CMK (cell line): Measurements from ENCODE around the gene CCL8.

Source experiments
- DNase-seq: peaks from one replicate; pipeline ENCODE4 v3.0.0-alpha.2; 2010; ENCODE audit warnings: low read depth

CCL8 gene

DNA sequence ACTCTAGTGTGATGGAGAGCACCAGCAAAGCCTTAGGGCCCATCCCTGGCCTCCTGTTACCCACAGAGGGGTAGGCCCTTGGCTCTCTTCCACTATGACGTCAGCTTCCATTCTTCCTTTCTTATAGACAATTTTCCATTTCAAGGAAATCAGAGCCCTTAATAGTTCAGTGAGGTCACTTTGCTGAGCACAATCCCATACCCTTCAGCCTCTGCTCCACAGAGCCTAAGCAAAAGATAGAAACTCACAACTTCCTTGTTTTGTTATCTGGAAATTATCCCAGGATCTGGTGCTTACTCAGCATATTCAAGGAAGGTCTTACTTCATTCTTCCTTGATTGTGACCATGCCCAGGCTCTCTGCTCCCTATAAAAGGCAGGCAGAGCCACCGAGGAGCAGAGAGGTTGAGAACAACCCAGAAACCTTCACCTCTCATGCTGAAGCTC lies at the start of gene CCL8:
Gene CCL8, plus strand, starts transcription at position 397 of the 445 bp plus-strand sequence. CDS start 67 bp downstream, outside the sequence.
- DNase-seq, result no peak

DNA sequence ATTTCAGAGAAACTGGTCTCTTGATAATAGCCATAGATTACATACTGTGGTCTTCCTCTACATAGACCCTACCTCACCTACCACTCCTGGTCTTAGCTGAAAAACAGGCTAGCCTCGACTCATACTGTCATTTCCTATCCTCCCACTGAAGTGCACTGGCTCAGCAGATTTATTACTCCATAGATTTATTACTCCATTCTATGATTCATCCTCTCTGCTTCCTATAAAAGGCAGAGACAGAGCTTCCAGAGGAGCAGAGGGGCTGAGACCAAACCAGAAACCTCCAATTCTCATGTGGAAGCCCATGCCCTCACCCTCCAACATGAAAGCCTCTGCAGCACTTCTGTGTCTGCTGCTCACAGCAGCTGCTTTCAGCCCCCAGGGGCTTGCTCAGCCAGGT lies 49.3 kb upstream of the CCL8 start, which contains the start of gene CCL7:
Gene CCL7, plus strand, starts transcription at position 253 of the 400 bp plus-strand sequence. Its CDS starts 70 bp downstream, at position 323.
- no peak for DNase-seq

DNA sequence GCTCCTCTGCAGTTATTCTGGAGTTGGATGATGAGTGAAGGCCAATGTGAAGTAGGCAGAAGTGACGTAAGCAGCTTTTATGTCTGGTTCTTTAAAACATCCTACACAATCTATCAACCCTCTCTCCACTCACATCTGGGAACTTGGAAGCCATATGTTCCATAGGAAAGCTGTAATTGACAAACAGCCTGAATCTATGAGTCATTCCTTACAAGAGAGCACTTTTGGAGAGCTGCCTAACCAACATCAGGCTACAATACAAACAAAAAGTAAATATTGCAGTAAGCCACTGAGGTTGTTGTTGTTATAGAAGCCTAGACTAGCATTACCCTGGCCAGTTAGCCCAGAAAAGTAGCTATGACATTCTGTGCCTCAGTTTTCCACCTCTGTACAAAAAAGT lies 43.4 kb upstream of the CCL8 start:
- DNase-seq, result no peak

DNA sequence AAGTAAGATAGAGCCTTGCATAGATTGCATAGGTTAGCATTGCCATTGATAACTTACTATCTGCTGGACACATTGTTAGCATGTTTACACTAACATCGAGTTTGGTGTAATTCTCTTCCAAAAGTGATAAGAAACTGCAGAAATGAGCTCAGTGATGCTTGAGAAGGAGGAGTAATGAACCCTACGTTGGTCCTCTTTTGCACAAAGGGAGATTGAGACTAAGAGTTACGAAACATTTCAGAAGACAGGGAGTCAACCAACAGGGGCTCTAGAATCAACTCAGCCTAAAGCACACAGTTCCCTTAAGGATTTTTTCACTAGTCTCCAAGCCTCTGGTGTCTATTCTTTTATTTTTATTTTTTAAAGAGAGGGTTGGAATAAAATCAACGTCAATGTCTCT lies 42.4 kb upstream of the CCL8 start:
- no peak for DNase-seq

DNA sequence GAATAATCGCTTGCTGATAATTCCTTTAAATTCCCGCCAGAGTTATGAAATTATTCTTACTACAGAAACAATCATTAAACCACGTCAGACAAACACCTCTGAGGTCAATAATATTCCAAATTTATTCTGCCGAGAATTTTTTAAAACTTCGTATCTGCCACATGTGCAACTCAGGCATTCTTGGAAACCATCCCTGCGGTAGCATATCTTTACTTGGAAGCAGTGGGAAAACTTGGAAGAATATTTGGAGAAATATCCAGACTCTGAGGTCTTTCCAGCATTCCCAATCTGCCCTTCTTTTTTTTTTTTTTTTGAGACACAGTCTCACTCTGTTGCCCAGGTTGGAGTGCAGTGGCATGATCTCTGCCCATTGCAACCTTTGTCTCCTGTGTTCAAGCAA lies 35.7 kb upstream of the CCL8 start:
- DNase-seq, result no peak

DNA sequence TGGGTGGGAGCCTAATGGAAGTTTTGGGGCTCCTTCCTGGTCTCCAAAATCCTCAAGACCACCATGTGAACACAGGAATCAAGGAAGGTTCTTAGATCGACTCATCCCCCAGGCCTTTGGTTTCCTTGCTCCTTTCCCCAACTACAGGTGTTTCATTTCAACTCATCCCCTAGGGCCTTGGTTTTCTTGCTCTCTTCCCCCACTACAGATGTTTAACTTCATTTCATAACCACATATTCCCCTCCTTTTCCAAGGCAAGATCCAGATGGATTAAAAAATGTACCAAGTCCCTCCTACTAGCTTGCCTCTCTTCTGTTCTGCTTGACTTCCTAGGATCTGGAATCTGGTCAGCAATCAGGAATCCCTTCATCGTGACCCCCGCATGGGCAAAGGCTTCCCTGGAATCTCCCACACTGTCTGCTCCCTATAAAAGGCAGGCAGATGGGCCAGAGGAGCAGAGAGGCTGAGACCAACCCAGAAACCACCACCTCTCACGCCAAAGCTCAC lies 33.9 kb upstream of the CCL8 start, which contains the start of gene CCL11:
Gene CCL11, plus strand, starts transcription at position 457 of the 507 bp plus-strand sequence. CDS start 67 bp downstream, outside the sequence.
- no peak for DNase-seq

DNA sequence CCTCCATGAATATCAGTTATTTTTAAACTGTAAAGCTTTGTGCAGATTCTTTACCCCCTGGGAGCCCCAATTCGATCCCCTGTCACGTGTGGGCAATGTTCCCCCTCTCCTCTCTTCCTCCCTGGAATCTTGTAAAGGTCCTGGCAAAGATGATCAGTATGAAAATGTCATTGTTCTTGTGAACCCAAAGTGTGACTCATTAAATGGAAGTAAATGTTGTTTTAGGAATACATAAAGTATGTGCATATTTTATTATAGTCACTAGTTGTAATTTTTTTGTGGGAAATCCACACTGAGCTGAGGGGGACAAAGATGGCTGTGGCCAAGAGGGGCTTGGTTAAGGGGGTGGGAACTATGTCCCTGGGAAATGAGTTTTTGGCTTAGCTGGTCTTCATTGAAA lies 31.4 kb upstream of the CCL8 start:
- no peak for DNase-seq

DNA sequence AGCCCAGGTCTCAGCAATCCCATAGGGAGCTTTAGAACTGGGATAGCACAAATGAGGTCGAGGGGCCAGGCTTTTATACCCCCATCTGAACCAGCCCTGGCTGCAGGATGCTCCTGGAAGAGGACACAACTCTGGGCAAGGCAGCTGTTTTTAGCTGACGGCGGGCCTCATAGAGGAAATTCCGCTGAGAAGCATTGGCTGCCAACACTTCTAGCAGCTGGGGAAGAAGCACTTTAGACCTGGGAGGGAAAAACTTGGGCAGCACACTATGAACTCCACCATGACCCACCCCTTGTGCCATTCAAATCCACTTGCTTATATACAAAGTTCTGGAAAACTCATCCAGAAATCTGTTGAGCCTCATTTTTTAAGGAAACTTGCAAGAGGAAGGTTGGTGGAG lies 28.6 kb upstream of the CCL8 start:
- no peak for DNase-seq

DNA sequence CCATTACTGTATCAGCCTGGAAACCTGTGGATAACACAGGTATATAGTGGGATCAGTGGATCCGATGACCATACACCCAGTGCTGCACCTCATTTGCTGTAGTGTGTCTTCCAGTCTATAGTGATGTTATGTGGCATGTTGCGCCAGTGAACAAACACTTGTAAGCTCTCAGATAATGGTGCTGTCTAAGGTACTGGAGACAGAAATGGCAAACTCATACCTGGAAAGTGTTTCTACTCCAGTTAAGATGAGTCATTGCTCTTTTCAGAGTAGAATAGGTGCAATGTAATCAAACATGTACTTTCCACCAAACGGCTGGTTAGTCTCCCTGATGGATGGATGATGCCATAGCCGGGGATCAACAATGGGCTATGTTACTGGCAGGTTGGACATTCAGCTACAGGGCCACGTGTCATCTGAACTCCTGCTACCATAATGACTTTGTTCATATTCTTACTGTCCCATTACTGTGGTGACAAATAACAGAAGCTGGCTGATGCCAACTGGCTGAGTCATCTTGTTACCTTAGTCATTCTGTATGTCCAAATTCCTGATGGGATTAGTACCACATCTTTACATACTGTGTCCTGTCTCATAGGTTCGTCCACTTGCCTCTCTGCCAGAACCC lies 27.4 kb upstream of the CCL8 start:
- DNase-seq, result no peak

DNA sequence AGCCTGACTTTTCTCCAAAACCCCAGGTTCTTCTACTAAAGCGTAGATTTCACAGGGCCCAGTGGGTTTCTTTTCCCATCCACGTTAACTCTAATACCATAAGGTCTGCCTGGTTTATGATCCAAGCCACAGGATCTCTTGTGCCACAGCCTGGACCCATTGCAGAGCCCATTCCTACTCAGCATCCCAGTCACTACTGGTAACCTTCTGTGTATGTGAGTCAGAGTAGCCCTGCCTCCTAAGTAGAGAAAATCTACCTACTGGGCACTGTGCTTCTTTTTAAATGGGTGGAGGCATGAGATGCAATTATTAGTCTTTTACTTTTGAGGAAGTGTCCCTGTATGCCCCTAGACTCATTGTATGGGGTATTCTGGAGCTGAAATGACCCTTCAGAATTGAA lies 20.2 kb upstream of the CCL8 start:
- no peak for DNase-seq

DNA sequence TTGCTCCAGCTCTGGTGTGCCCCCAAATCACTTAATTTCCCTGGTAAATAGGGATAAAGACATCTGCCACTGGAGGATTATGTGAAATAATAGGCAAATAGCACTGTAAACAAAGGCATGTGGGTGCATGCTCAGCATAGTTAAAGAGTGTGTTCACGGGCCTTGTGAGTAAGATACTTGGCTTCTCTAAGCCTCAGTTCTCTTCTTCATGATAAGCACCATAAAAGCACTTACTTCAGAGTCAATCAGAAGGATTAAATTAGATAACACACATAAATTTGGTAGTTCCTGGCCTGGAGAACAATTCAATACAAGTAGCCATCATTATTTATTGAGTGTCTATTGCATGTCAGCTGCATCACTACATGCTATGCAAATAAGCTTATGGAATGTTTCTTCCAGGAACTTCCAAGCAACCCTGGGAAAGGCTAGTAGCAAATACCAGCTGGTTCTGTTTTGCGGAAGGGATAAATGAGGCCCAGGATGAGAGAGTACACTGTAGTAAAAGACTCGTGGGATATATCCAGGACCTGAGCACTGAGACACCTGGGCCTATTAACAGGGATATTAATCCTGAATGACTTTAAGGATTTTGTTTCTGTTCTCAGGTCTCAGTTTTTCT lies 19.2 kb upstream of the CCL8 start:
- no peak for DNase-seq

DNA sequence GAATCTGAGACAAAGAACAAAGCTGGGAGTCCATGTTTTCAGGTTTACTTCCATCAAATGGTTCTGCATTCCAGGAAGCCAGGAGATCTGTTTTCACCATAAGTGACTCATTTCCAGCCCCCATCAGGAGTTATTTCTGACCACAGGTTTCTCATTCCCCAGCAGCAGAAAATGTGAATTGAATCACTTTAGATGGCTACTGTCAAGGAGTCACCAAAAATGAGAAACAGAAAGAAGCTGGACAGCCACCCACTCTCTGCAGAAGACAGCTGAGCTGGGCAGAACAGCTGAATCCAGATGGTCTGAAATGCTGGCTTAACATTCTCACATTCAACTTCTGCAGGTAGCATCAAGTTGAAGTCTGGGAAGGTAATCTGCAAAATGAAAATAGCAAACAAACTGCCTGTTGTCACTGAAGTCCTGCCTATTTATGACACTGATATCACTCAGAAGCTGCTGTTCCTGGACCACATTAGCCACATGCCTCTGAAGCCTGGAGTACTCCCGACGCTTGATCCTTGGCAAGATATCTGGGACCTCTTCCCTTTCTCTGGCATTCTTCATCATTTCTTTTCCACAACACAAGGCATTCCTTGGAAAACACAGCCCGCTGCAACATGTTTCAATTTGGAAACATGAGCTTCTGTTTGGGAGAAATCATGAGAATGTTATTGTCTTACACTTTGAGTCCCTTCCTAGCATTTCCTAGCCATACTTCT lies 18.4 kb upstream of the CCL8 start:
- no peak for DNase-seq

DNA sequence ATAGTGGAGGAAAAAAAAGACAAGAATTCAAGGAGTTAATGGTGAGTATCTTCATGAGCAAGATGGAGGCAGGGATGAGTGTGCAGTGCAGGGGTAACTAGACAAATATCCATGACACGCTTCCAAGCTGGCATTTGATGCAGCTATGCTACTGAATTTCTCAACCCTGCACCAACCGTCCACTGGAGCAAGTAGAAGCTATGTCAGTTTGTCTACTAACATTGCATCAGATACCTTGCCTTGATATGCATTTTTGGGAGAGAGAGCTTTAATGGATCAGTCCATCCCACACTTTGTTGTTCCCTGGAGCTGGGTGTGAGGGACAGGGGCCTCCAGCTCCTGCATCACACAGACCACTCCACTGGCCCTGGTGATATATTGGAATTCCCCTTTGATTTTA lies 17.2 kb upstream of the CCL8 start:
- no peak for DNase-seq

DNA sequence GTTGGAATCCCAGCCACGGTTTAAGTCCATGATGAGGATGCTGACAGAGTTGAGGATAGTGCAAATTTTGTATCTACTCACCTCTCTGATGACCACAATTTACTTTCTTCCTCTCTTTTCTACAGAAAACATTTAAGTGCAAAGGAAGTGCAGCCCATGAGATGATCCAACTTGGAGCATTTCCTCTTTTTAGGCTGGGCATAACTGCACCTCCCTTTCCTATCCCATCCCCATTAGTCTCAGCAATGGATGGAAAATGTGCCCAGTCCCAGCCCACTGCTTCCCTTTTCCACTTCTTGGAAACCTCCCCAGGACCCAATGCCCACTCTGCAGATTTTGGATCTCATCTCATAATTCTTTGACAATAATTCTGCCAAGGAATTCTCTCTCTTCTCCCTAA lies 16.6 kb upstream of the CCL8 start:
- DNase-seq, result no peak

DNA sequence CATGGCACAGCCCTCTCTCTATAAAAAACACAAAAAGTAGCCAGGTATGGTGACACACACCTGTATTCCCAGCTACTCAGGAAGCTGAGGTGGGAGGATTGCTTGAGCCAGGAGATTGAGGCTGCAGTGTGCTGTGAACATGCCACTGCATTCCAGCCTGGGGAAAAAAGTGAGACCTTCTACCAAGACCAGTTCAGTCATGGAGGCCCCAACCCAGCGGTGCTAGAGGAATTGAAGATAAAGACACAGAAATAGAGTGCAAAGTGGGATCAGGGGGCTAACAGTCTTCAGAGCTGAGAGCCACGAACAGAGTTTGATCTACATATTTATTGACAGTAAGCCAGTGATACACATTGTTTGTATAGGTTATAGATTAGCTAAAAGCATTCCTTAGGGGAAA lies 15.6 kb upstream of the CCL8 start:
- DNase-seq, result no peak

DNA sequence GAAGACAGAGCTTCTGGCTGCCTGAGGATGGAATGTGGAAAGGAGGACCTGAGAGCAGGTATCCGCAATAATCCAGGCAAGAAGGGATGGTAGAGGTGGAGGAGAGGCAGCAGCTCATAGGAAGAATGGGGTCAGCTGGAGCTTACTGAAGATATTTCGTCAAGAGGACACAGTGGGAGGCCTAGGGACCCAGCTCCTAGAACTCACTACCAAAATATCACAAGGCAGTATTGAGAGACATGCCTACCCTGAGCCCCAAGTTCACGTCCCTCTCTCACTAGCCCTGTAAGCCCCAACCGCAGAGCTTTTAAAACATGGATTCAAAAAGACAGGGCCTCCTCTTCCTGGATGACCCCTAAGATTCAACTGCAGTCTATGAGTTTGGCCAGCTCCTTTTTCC lies 14.2 kb upstream of the CCL8 start:
- no peak for DNase-seq

DNA sequence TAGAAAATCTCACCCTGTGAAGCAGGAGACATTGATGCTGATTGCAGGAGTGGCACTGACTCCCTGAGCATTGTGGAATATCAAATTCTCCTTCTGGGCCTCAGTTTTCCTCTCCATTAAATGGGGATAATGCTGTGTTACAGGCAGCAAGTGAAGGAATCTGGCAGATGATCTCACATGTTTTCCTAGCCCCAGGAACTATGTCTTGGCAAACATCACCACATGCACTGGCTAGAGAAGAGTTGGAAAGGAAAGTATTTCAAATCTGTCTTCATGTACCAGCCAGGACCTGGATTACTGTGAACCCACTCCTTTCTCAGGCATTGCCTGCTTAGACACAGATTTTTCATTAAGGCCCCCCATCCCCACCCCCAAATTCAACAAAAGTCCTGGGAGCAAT lies 13.6 kb upstream of the CCL8 start:
- DNase-seq, result no peak

DNA sequence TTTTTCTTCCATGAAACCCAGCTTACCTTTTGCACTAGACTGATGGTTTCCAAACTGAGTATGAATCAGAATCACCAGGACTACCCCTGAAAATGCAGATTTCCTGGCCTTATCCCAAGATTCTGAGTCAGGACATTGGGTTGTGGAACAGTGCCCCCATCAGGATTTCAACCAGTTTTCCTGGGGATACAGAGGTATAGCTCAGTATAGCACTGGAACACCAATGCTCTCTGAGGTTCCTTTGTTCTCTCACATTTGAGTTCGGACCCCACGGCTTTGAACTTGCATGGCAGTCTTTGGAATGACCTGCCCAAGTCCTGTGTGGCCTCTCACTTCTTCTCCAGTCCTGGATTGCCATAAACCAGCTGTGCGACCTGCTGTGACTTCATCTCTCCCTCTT lies 12.8 kb upstream of the CCL8 start:
- DNase-seq, result no peak

DNA sequence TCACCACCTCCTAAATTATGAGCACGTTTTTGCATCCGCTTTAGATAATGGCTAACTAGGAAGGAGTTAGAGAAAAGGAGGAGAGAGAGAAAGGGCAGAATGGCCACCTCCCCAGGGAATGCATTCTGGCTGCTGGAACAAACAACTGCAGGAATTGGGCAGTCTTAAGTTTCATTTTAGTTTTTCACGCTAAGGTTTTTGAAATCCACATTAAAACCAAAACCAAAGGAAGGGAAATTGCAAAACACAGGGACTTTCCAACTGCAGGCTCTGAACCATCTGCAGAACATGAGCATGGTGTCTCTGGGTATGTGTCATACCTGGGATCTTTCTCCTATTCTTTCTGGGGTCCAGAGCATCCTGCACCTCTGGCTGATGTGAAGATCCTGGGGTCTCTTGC lies 12.1 kb upstream of the CCL8 start:
- DNase-seq, result no peak

DNA sequence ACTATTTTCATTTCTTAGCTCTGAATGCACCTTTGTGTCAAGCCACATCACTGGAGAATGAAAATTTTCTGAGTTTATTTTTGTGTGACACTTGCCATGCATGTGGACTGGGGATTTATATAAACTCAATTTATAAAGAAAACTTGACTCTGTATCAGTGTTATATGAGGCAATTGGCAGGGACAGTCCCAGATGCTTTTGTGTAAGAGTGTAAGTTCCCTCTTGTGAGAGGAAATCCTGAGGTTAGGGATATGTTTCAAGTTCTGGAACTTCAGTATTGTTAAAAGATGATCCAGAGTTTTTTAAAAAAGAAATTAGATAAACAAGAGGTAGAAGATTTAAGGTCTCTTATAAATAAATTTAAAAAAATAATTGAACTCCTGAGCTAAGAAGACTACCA lies 10.9 kb upstream of the CCL8 start:
- no peak for DNase-seq

DNA sequence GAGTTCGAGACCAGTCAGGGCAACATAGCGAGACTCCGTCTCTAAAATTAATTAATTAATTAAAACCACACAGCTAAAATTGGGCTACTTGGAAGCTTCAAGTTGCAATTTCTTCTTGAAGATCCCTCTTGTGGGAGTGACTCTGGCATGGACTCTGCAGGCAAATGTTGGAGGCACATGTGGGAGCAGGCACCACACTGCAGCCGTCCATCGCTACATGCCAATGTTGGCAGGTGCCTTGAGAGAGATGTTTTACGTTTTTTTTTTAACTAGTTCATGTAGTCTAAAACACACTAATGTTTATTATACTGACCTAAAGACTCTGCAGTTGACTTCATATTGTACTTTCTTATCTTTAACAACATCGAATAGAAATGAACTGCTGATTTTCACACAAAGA lies 7.9 kb upstream of the CCL8 start:
- DNase-seq, result no peak

DNA sequence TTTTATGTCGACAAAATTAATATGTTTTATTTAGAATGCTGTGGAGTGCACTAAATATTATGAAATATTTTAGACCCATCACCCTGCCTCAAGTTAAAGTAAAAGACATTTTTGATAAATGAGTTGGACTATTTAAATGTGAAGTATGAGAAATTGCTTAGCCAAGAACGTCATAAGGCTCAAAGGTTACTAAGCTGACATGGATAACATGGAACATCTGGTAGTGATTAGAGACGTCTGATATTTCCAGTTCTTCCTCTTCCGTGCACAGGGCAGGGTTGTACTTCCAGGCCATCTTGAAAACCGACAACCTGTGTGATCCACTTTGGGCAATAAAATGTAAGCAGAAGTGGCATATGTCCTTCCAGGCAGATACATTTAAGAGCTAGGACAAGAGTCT lies 7.2 kb upstream of the CCL8 start:
- no peak for DNase-seq

DNA sequence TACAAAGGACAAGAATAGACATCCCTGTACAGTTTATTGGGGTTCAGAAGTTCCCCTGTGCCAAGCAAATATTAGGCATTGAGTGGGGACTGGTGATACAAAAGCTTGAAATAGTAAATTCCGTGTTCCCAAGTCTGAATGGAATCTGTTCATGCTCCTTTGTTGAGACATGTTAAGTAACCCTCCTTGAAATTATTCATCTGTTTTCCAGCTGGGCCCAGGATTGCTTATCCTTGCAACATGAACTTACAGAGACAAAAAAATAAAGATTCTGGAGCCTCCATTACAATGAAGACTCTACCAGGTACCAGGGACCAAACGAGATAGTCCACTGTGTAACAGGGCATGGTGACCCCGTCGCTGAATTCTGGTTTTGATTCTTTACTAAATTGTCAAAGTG lies 6.1 kb upstream of the CCL8 start:
- no peak for DNase-seq
